HG02642 (cell line): ENCODE data around the gene GDF11.
A peak's percentile ranks its signal among the peaks of the same experiment; 100 is the strongest.

ENCODE experiments used
- ATAC-seq: cut with Tn5 transposase; IDR thresholded peaks from one replicate; pipeline ENCODE4 v1.9.1; 2021; ENCODE audit warnings: mild to moderate bottlenecking; ENCODE audit not compliant: unreplicated experiment, poor library complexity

Gene GDF11

DNA sequence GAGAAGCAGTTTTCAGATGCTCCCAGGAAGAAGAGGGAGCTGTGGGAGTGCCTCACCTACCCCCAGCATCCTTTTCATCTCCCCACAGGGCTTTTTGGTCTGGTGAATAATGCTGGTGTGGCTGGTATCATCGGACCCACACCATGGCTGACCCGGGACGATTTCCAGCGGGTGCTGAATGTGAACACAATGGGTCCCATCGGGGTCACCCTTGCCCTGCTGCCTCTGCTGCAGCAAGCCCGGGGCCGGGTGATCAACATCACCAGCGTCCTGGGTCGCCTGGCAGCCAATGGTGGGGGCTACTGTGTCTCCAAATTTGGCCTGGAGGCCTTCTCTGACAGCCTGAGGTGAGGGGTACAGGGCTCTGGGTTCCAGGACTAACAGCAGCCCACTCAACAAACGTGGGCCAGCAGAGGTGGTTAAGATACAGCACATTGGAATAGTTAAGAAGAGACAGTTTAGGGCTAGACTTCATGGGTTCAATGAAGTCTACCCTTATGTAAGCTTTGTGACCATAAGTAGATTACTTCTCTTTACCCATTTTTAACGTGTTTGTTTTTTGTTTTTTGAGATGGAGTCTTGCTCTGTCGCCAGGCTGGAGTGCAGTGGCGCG, 21.2 kb upstream of the GDF11 start:
- ATAC-seq: no peak

- no peak for ATAC-seq
These were observed 20.0 kb upstream of the GDF11 start for GRCh38 chr12:55722948-55723347.

- ATAC-seq: no peak
These were observed 19.3 kb upstream of the GDF11 start for GRCh38 chr12:55723516-55724225.

DNA sequence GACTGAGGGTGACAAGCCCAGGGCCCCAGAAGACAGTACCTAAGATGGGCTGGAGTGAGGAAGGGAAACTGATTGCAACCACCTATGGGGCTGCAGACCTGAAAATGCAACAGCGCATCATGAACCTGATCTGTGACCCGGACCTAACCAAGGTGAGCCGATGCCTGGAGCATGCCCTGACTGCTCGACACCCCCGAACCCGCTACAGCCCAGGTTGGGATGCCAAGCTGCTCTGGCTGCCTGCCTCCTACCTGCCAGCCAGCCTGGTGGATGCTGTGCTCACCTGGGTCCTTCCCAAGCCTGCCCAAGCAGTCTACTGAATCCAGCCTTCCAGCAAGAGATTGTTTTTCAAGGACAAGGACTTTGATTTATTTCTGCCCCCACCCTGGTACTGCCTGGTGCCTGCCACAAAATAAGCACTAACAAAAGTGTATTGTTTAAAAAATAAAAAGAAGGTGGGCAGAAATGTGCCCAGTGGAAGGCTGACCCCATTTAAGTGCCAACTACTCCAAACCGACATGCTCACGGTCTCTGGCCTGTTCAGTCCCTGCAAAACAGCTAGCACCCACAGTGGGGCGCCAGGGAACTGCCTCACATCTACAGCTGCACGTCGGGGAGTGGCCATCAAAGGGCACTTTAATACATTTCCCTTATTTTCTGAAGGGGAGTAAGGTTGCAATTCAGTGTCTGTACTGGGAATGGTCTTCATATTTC, 18.5 kb upstream of the GDF11 start:
- no peak for ATAC-seq

DNA sequence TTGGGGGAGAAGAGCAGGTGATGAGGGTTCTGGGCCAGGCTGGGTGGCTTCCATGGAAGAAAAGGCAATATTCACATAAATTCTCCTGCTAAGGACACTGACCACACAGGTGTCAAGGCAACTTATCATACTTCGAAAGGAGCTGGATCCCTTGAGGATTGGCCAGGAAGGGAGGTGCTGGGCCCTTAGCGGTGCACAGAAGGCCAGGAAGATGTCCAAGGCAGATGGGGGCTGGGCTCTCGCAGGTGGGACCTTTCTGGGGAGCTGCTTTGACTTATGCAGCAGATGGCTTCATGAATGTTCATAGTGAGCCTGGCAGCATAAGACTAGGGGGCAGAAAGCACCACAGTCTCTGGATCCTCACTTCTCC, 18.0 kb upstream of the GDF11 start:
- no peak for ATAC-seq

- no peak for ATAC-seq
These were observed 17.4 kb upstream of the GDF11 start for GRCh38 chr12:55725556-55725955.

DNA sequence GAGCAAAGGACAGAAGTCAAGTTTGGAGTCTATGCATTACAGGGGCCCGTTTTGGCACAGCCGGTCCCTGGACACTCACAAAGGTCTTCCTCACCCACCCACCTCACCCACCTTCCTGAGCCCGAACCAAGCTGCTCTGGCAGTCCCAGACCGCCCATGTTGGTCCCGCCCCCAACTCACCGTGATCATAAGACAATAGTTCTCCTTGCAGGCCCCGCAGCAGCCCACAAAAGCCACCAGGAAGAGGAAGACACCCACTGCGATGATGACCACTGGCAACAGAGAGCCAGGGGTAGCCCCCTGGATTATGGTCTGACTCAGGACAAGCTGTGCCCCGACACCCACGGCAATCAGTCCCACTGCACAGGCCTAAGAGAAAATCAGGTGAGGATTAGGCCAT, 16.0 kb upstream of the GDF11 start:
- no peak for ATAC-seq

DNA sequence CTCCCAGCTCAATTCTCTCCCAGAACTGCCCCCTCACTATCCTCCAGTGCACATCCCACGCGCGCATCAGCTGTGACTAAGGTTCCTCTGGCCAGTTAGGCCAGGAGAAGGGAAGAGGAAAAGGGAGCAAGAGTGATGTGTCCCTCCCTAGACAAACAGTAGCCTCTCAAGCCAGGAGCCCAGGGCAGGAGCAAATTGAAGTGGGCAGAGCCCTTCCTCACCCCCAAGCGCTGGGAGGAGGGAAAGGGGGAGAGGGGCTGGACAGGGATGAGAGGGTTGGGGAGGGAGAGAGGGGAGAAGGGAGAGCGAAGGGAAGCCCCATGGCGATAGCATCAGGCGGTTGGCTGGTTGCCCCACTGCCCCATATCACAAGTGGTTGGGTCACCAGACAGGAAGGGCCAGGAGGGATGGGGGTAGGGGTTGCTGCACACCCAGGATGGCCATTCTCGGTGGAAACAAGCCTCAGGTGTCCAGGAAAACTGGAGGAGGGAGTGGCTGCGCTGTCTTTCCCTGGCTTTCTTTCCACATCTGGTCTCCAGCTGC, 15.2 kb upstream of the GDF11 start:
- no peak for ATAC-seq

GRCh38 chr12:55728186-55728938, 14.6 kb upstream of the GDF11 start:
- ATAC-seq: peak; percentile 6

DNA sequence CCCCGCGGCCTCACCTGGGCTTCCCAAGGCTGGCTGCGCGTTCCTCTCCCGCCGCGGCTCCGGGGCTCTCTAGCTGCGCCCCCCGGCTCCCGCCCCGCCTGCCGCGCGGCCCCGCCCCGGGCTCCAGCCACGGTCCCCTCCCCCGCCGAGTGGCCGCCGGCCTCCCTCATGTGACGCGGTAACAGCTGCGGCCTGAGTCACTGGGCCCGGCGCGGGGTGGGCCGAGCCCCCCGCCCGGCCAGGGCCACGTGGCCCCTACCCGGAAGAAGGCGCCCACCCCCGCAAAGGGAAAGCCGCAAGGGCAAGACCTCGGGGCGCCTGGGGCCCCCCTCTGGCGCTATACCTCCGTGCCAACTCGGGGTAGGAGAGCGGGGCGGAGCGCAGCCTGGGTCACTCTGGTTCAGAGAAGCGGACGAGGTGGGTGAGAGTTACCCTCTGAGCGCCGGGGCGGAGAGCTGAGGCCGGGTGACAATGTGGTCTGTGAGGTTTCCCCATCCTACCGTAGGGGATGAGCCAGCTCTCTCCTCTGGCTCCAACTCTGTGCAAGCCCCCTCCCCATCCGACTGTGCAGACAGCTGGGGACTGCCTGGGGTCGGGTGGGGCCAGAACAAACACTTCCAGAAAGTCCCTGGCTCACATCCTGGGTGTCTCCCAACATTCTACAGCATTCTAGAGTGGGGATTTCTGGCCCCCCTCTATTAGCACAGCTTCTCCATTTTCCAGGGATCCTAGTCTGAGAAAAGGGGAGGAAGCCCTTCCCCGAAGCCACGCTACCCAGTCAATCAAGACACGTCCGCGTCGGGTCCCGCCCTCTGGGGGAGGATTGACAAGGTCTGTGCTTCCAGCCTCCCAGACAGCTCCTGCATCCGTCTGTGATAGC, 13.7 kb upstream of the GDF11 start, which contains the start of gene CD63:
Gene CD63 (minus strand): TSS at position 71 of the 880 bp plus-strand sequence. CDS start 668 bp downstream, outside the sequence.
- peak; percentile 75 for ATAC-seq

DNA sequence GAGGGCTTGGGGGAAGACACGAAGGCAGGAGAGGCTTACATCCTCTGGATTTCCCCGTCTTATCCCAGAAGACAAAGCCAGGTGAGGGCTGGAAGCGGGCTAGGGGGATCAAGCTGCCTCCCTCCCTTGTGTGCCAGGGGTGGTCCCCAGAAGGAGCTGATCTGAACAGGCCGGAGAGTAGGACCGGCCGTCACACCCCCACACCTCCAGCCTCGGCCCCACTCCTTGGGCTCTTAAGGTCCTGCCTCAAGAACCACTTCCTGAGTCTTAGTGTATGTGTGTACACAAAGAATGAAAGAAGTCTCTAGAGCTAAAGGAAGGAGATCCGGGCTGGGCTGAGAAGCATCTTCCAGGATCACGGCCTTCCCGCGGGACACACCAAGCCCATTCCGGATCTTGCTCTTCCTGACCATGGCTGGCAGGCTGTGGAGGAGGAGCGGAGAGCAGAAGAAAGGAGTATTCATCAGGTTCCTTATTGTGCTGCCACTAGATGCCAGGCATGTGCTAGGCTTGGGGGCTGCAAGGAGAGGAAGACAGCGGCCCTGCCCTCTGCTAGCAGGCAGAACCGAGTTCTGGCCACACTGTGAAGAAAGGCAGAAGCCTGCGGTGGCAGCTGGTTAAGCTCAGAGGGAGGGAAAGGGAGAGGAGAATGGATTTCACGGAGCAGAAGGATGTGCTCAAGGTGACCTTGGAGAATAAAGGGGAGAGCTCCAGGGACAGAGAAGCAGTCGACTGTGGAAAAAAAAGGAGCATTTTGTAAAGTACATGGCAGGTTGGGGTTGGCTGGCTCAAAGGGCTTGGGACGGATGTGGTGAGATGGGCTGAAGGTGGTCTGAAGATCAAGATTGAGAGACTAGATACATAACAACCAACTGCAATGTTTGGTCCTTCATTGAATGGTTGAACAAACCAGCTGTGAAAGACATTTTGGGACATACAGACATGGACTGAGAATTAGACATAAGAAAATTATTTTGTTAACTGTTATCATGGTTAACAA, 12.8 kb upstream of the GDF11 start:
- ATAC-seq: peak; percentile 36

- ATAC-seq: no peak
These were observed 10.6 kb upstream of the GDF11 start for GRCh38 chr12:55732288-55732687.

DNA sequence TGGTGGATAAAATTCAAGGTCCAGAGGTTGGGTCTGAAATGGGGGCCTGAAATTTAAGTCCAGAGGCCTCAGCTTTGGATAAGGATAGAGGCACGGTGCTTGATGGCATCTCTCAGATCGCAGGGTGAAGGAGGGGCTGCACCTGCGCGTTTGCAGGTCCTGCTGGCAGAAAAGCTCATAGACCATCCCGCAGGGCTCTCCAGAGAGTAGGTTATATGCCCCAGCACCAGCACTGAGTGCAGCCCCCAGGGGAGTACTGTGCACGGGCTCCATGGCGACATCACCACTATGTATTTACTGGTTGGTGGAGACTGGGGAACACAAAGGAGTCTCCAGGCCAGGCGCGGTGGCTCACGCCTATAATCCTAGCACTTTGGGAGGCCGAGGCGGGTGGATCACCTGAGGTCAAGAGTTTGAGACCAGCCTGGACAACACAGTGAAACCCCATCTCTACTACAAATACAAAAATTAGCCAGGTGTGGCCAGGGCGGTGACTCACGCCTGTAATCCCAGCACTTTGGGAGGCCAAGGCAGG, 9.8 kb upstream of the GDF11 start:
- no peak for ATAC-seq

DNA sequence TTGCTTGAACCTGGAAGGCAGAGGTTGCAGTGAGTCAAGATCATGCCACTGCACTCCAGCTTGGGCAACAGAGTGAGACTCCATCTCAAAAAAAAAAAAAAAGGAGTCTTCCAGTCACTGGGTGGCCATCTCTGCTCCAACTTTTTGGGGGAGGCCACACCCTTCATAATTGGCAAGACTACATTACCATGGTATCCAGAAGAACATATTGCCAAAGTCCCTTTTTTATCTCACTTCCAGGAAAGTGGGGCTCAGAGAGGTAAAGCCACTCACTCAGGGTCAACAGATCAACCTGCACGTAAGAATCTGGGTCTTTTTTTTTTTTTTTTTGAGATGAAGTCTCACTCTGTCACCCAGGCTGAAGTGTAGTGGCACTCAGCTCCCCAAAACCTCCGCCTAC, 9.1 kb upstream of the GDF11 start:
- no peak for ATAC-seq

- no peak for ATAC-seq
These were observed 8.3 kb upstream of the GDF11 start for GRCh38 chr12:55734595-55734994.

- no peak for ATAC-seq
These were observed 6.8 kb upstream of the GDF11 start for GRCh38 chr12:55736076-55736475.

DNA sequence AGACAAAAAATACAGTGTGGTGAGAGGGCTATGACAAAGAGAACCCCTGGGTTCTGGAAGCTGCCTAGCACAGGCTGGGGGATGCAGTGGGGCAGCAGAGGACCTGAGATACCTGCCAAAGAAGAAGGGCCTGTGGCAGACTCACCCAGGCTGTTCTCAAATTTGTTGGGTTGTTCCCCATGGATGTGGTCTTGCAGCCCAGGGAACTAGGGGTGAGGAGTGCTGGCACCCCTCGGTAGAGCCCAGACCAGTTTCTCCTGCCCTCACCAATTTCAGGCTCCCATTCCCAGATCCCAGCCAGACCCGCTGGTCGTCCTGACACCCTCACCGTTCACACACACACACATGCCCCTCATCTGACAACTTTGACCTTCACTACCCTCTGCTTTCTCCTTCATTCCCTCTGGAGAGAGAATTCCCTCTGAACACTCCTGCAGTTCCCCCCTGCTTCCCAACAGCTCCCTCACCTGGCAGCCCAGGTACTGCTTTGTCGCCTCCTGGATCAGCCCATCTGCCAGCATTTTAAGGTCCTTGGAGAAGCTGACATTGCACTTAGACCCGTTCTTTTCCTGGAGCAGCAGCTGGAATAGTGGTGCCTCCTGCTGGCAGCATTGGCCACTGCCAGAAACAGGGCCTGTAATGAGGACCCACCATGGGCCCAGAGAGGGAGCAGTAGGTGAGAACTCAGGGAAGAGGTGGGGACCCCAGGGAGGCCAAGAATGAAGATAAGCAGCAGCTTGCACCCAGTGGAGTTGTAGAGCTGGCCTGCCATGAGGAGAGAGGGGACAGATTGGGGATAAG, 5.9 kb upstream of the GDF11 start:
- ATAC-seq: peak; percentile 37
